Stimulated activated CD8-positive, alpha-beta memory T cell treated with anti-CD3 and anti-CD28 coated beads, Interleukin-4, amount 100 ng/mL, for 4 hours (primary cell): Measurements from ENCODE around the gene RALGAPA1.
"Not testable (repeated sequence)": the region's sequence is repeated elsewhere in the genome, so short reads cannot be mapped to it uniquely, and the experiment has no call there.

ENCODE experiments used
- DNase-seq, 2 donors: peaks; one replicate each; pipeline ENCODE4 v3.0.0-alpha.2; 2020; ENCODE audit warnings: low read depth in 2 of 2, low spot score in 1 of 2

RALGAPA1 gene

GRCh38 chr14:35632271-35632670, 176.8 kb downstream of the RALGAPA1 start:
- no peak for DNase-seq

- DNase-seq: no peak
Measured at GRCh38 chr14:35631071-35631805, 177.9 kb downstream of the RALGAPA1 start.

- DNase-seq: no peak
Measured at GRCh38 chr14:35628989-35629388, 180.1 kb downstream of the RALGAPA1 start.

- DNase-seq: not testable (repeated sequence)
Measured at GRCh38 chr14:35626947-35627346, 182.1 kb downstream of the RALGAPA1 start.

- not testable (repeated sequence) for DNase-seq
Measured at GRCh38 chr14:35621996-35622395, 187.1 kb downstream of the RALGAPA1 start.

- not testable (repeated sequence) for DNase-seq
Measured at GRCh38 chr14:35619998-35620397, 189.1 kb downstream of the RALGAPA1 start.

GRCh38 chr14:35619461-35619860, 189.6 kb downstream of the RALGAPA1 start:
- DNase-seq: not testable (repeated sequence)

- DNase-seq: no peak
Measured at GRCh38 chr14:35617500-35617899, 191.6 kb downstream of the RALGAPA1 start.

GRCh38 chr14:35607380-35607779, 201.7 kb downstream of the RALGAPA1 start:
- DNase-seq: no peak

GRCh38 chr14:35600253-35600652, 208.8 kb downstream of the RALGAPA1 start:
- no peak for DNase-seq

GRCh38 chr14:35594616-35595015, 214.5 kb downstream of the RALGAPA1 start:
- no peak for DNase-seq

- not testable (repeated sequence) for DNase-seq
Measured at GRCh38 chr14:35587373-35587772, 221.7 kb downstream of the RALGAPA1 start.

- no peak for DNase-seq
Measured at GRCh38 chr14:35578639-35579038, 230.5 kb downstream of the RALGAPA1 start.

GRCh38 chr14:35578135-35578534, 231.0 kb downstream of the RALGAPA1 start:
- no peak for DNase-seq

- DNase-seq: no peak
Measured at GRCh38 chr14:35576856-35577255, 232.2 kb downstream of the RALGAPA1 start.

- DNase-seq: no peak
Measured at GRCh38 chr14:35576260-35576659, 232.8 kb downstream of the RALGAPA1 start.

GRCh38 chr14:35573911-35574310, 235.2 kb downstream of the RALGAPA1 start:
- no peak for DNase-seq

- DNase-seq: no peak
Measured at GRCh38 chr14:35571598-35571997, 237.5 kb downstream of the RALGAPA1 start.

GRCh38 chr14:35565871-35566464, 243.1 kb downstream of the RALGAPA1 start:
- DNase-seq: no peak

- DNase-seq: no peak
Measured at GRCh38 chr14:35558680-35559079, 250.4 kb downstream of the RALGAPA1 start.

- no peak for DNase-seq
Measured at GRCh38 chr14:35557221-35557747, 251.8 kb downstream of the RALGAPA1 start.

GRCh38 chr14:35556548-35556947, 252.5 kb downstream of the RALGAPA1 start:
- no peak for DNase-seq
